DND-41 (cell line): ENCODE results near the gene GPR108.

Source experiments
- ATAC-seq: fragments of 200-7000 bp; cut with Tn5 transposase; 3 replicates; pipeline ENCODE4 v1.9.1; 2021; ENCODE audit warnings: low read depth; ENCODE audit not compliant: insufficient read depth
- DNase-seq: peaks from one replicate; pipeline ENCODE4 v3.0.0-alpha.2; 2020
- H2AFZ ChIP-seq: 2 replicates; pipeline ENCODE4 v1.6.0; 2012; ENCODE audit warnings: low read depth, low read length
- H3K27ac ChIP-seq: 2 replicates; pipeline ENCODE4 v1.5.1; 2012; ENCODE audit warnings: low read length, inconsistent platforms
- H3K27me3 ChIP-seq: fragments of 200-600 bp; sonication (generic); 2 replicates; pipeline ENCODE4 v1.6.0; 2012; ENCODE audit warnings: low read length, mild to moderate bottlenecking, inconsistent platforms; ENCODE audit not compliant: insufficient read depth, poor library complexity
- H3K36me3 ChIP-seq: 2 replicates; pipeline ENCODE4 v1.5.1; 2012; ENCODE audit warnings: low read length, inconsistent platforms; ENCODE audit not compliant: insufficient read depth
- H3K4me1 ChIP-seq: 2 replicates; pipeline ENCODE4 v1.5.1; 2012; ENCODE audit warnings: mild to moderate bottlenecking, low read length; ENCODE audit not compliant: insufficient read depth
- H3K4me2 ChIP-seq: 2 replicates; pipeline ENCODE4 v1.6.0; 2012; ENCODE audit warnings: mild to moderate bottlenecking, moderate library complexity, low read length, inconsistent platforms; ENCODE audit not compliant: insufficient read depth
- H3K4me3 ChIP-seq, 2 experiments: fragments of 200-600 bp in 1 of 2; shearing (Covaris generic) in 1 of 2; 2 replicates each; pipeline ENCODE4 v1.5.1; 2012 to 2016; ENCODE audit warnings: inconsistent platforms in 2 of 2, low read length in 2 of 2, mild to moderate bottlenecking in 2 of 2, low read depth in 1 of 2, moderate library complexity in 1 of 2
- H3K79me2 ChIP-seq: 2 replicates; pipeline ENCODE4 v1.6.0; 2012; ENCODE audit warnings: low read length, inconsistent platforms; ENCODE audit not compliant: insufficient read depth
- H3K9ac ChIP-seq: 2 replicates; pipeline ENCODE4 v1.6.0; 2012; ENCODE audit warnings: low read depth, mild to moderate bottlenecking, inconsistent platforms, low read length, moderate library complexity
- H3K9me3 ChIP-seq: 2 replicates; pipeline ENCODE4 v1.5.1; 2012; ENCODE audit warnings: low read length, moderate library complexity, mild to moderate bottlenecking, inconsistent platforms; ENCODE audit not compliant: insufficient read depth, severe bottlenecking
- H4K20me1 ChIP-seq: 2 replicates; pipeline ENCODE4 v1.6.0; 2012; ENCODE audit warnings: low read length; ENCODE audit not compliant: insufficient read depth
- EZH2 ChIP-seq: IDR thresholded peaks from 3 replicates; pipeline ENCODE4 v1.6.1; 2012; ENCODE audit warnings: borderline replicate concordance, low read depth, mild to moderate bottlenecking, moderate library complexity, low read length, inconsistent platforms; ENCODE audit not compliant: severe bottlenecking
- TF ChIP-seq, protein P1 (sequence below): IDR thresholded peaks from 2 replicates; pipeline ENCODE4 v1.5.1; 2012; ENCODE audit warnings: borderline replicate concordance, low read length, moderate library complexity, mild to moderate bottlenecking; ENCODE audit not compliant: poor library complexity, severe bottlenecking; ENCODE audit errors: extremely low read depth

Gene GPR108

DNA sequence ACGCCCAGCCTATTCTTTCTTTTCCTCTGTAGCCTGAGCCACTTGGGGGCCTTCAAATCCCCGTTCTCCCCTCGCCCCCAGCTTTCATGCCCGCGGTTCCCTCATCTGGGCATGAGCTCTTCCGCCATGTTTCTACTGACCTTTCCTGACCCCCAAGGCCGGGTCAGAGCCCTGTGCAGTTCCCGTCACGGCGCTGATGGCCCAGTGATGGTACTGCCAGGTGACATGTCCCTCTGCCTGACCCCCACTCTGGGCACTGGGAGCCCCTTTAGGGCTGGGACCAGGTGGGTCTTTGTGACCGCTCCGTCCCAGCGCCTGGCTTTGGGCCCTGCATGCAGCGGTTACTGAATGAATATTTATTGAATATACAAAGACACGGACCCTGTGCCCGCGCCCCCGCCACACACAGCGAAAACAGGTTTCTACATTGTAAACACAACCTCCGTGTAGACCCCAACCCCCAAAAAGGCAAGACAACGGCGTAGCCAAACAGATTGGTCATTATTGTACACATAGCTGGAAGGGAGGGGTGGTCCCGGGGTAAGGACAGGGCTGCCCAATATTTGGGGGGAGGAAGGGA lies 7.7 kb downstream of the GPR108 start:
- Histone ChIP-seq H3K4me3 (no peak overlapping the region), H2AFZ (no peak overlapping the region), H3K9me3 (no peaks in the 10 kb centered on the region), H3K79me2 (no peaks in the 10 kb centered on the region), H3K4me2 (no peak overlapping the region), H3K36me3 (peaks cover 26% of the 10 kb centered on the region), H3K9ac (no peak overlapping the region), H4K20me1 (peaks cover under 1% of the 10 kb centered on the region; the same call in 1 of the 2 replicates), H3K4me1 (no peaks in the 10 kb centered on the region), H3K27ac (no peak overlapping the region), H3K27me3 (no peaks in the 10 kb centered on the region)
- DNase-seq = no peak
- TF ChIP-seq, protein P1, sequence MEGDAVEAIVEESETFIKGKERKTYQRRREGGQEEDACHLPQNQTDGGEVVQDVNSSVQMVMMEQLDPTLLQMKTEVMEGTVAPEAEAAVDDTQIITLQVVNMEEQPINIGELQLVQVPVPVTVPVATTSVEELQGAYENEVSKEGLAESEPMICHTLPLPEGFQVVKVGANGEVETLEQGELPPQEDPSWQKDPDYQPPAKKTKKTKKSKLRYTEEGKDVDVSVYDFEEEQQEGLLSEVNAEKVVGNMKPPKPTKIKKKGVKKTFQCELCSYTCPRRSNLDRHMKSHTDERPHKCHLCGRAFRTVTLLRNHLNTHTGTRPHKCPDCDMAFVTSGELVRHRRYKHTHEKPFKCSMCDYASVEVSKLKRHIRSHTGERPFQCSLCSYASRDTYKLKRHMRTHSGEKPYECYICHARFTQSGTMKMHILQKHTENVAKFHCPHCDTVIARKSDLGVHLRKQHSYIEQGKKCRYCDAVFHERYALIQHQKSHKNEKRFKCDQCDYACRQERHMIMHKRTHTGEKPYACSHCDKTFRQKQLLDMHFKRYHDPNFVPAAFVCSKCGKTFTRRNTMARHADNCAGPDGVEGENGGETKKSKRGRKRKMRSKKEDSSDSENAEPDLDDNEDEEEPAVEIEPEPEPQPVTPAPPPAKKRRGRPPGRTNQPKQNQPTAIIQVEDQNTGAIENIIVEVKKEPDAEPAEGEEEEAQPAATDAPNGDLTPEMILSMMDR = no peak
- no peak for TF ChIP-seq EZH2
- no peak for ATAC-seq

DNA sequence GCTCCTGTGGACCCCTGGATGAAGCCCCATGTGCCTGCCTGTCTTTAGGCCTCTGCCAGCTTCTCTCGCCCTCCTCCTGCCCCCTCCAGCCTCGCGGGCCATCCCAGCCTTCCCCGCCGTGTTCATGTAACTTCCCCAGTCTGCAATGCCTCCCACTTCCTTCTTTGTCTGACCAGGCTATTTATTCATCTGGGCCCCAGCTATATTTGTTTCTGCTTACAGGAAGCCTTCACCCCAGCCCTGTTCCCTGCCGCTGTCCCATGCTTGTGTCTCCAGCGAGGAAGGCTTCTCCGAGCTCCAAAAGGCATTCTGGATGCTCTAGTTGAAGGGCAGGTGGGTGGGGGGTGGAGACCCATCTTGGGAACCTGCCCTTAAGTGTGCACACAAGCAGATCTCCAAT lies 9.0 kb downstream of the GPR108 start:
- TF ChIP-seq, protein P1 = no peak
- no peak for TF ChIP-seq EZH2
- no peaks in the 10 kb centered on the region for H3K79me2 ChIP-seq
- H3K27ac ChIP-seq = no peak overlapping the region
- no peak for DNase-seq
- no peaks in the 10 kb centered on the region for H3K27me3 ChIP-seq
- no peak overlapping the region for H3K9ac ChIP-seq
- H2AFZ ChIP-seq = no peak overlapping the region
- H3K9me3 ChIP-seq = no peaks in the 10 kb centered on the region
- peaks cover 2% of the 10 kb centered on the region; the same call in 1 of the 2 replicates for H4K20me1 ChIP-seq
- peaks cover 20% of the 10 kb centered on the region for H3K36me3 ChIP-seq
- H3K4me2 ChIP-seq = no peak overlapping the region
- H3K4me1 ChIP-seq = no peaks in the 10 kb centered on the region
- no peak for ATAC-seq
- H3K4me3 ChIP-seq = no peak overlapping the region

DNA sequence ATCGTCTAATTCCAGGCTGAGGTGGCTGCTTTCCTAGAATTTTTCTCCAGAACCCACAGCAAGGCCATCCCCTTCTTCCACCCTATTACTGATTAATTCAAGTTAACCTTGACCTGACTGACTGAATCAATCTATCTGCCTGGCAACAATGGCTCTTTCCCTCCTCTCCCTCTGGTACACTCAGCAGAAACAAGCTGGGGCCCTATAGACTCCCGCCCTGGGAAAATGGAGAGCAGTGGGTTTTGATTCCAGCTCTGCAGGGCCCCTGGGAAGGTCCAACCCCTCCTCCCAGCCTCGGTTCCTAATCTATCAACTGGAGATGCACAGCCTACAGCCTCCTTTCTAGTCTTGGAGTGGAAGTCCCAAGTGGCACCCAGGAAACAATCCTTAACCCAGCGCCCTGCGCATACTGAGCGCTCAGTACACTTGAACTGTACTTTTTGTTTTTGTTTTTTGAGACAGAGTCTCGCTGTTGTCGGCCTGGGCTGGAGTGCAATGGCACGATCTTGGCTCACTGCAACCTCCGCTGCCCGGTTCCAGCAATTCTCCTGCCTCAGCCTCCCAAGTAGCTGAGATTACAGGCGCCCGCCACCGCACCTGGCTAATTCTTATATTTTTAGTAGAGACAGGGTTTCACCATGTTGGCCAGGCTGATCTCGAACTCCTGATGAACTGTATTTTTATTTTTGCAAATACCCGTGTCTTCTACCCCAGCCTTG lies 11.7 kb downstream of the GPR108 start:
- Histone ChIP-seq H3K9me3 (no peaks in the 10 kb centered on the region), H4K20me1 (peaks cover 2% of the 10 kb centered on the region; the same call in 1 of the 2 replicates), H3K4me3 (no peak overlapping the region), H3K27me3 (no peaks in the 10 kb centered on the region), H3K4me2 (no peak overlapping the region), H3K4me1 (no peaks in the 10 kb centered on the region), H2AFZ (no peak overlapping the region), H3K79me2 (no peaks in the 10 kb centered on the region), H3K27ac (no peak overlapping the region), H3K36me3 (no peaks in the 10 kb centered on the region), H3K9ac (no peak overlapping the region)
- ATAC-seq (no peak), DNase-seq (no peak)
- no peak for TF ChIP-seq EZH2
- TF ChIP-seq, protein P1 = no peak
